ENCODE measurements around the gene CD6.

Gene CD6

GRCh38 chr11:60992842-60993409, 21.4 kb downstream of the CD6 start:
- DNase-seq (ENCODE audit: low read depth, low spot score) = no peak
- Histone ChIP-seq H3K27me3 (ENCODE audit: insufficient read depth, insufficient read length) (no peaks in the 10 kb centered on the region), H3K9me3 (ENCODE audit: insufficient read depth, low read length) (no peaks in the 10 kb centered on the region), H3K36me3 (ENCODE audit: insufficient read depth, insufficient read length, low read length) (no peaks in the 10 kb centered on the region), H3K4me3 (ENCODE audit: insufficient read length, low read depth) (no peak overlapping the region), H3K4me1 (ENCODE audit: insufficient read depth, insufficient read length) (peaks cover 4% of the 10 kb centered on the region), H3K9ac (ENCODE audit: insufficient read length, low read depth) (no peak overlapping the region)
- no peak for TF ChIP-seq ZNF274 (IDR thresholded peaks at IDR 0.05; ENCODE audit: low read depth, low read length)
- no peak for TF ChIP-seq YY1 (IDR thresholded peaks at IDR 0.05; ENCODE audit: insufficient read depth, insufficient read length)
- TF ChIP-seq SUZ12 (IDR thresholded peaks at IDR 0.05; ENCODE audit: extremely low read depth, insufficient read depth, insufficient read length) = no peak

GRCh38 chr11:60993615-60994014, 22.1 kb downstream of the CD6 start:
- H3K36me3 ChIP-seq (ENCODE audit: insufficient read depth, insufficient read length, low read length) = no peaks in the 10 kb centered on the region
- H3K9ac ChIP-seq (ENCODE audit: insufficient read length, low read depth) = no peak overlapping the region
- H3K4me1 ChIP-seq (ENCODE audit: insufficient read depth, insufficient read length) = peaks cover 4% of the 10 kb centered on the region
- no peaks in the 10 kb centered on the region for H3K9me3 ChIP-seq (ENCODE audit: insufficient read depth, low read length)
- H3K4me3 ChIP-seq (ENCODE audit: insufficient read length, low read depth) = no peak overlapping the region
- no peaks in the 10 kb centered on the region for H3K27me3 ChIP-seq (ENCODE audit: insufficient read depth, insufficient read length)
- no peak for TF ChIP-seq YY1 (IDR thresholded peaks at IDR 0.05; ENCODE audit: insufficient read depth, insufficient read length)
- TF ChIP-seq ZNF274 (IDR thresholded peaks at IDR 0.05; ENCODE audit: low read depth, low read length) = no peak
- TF ChIP-seq SUZ12 (IDR thresholded peaks at IDR 0.05; ENCODE audit: extremely low read depth, insufficient read depth, insufficient read length) = no peak
- no peak for DNase-seq (ENCODE audit: low read depth, low spot score)

- DNase-seq (ENCODE audit: low read depth, low spot score) = no peak
- no peaks in the 10 kb centered on the region for H3K27me3 ChIP-seq (ENCODE audit: insufficient read depth, insufficient read length)
- H3K4me1 ChIP-seq (ENCODE audit: insufficient read depth, insufficient read length) = peaks cover 4% of the 10 kb centered on the region
Measured at GRCh38 chr11:60994541-60995080, 23.1 kb downstream of the CD6 start.

GRCh38 chr11:60995798-60996197, 24.3 kb downstream of the CD6 start:
- Histone ChIP-seq H3K9ac (ENCODE audit: insufficient read length, low read depth) (no peak overlapping the region), H3K9me3 (ENCODE audit: insufficient read depth, low read length) (no peaks in the 10 kb centered on the region), H3K4me1 (ENCODE audit: insufficient read depth, insufficient read length) (peaks cover 4% of the 10 kb centered on the region), H3K36me3 (ENCODE audit: insufficient read depth, insufficient read length, low read length) (no peaks in the 10 kb centered on the region), H3K4me3 (ENCODE audit: insufficient read length, low read depth) (no peak overlapping the region), H3K27me3 (ENCODE audit: insufficient read depth, insufficient read length) (no peaks in the 10 kb centered on the region)
- DNase-seq (ENCODE audit: low read depth, low spot score) = no peak
- TF ChIP-seq ZNF274 (IDR thresholded peaks at IDR 0.05; ENCODE audit: low read depth, low read length) = no peak
- TF ChIP-seq YY1 (IDR thresholded peaks at IDR 0.05; ENCODE audit: insufficient read depth, insufficient read length) = no peak
- TF ChIP-seq SUZ12 (IDR thresholded peaks at IDR 0.05; ENCODE audit: extremely low read depth, insufficient read depth, insufficient read length) = no peak

More at GRCh38 chr11:60994541-60995080, 23.1 kb downstream of the CD6 start:
- Histone ChIP-seq H3K36me3 (ENCODE audit: insufficient read depth, insufficient read length, low read length) (no peaks in the 10 kb centered on the region), H3K4me3 (ENCODE audit: insufficient read length, low read depth) (no peak overlapping the region), H3K9me3 (ENCODE audit: insufficient read depth, low read length) (no peaks in the 10 kb centered on the region), H3K9ac (ENCODE audit: insufficient read length, low read depth) (no peak overlapping the region)
- TF ChIP-seq YY1 (IDR thresholded peaks at IDR 0.05; ENCODE audit: insufficient read depth, insufficient read length) (no peak), SUZ12 (IDR thresholded peaks at IDR 0.05; ENCODE audit: extremely low read depth, insufficient read depth, insufficient read length) (no peak), ZNF274 (IDR thresholded peaks at IDR 0.05; ENCODE audit: low read depth, low read length) (no peak)

- H3K4me1 ChIP-seq (ENCODE audit: insufficient read depth, insufficient read length) = peaks cover 4% of the 10 kb centered on the region
- DNase-seq (ENCODE audit: low read depth, low spot score) = no peak
- H3K27me3 ChIP-seq (ENCODE audit: insufficient read depth, insufficient read length) = no peaks in the 10 kb centered on the region
- H3K9me3 ChIP-seq (ENCODE audit: insufficient read depth, low read length) = no peaks in the 10 kb centered on the region
- H3K9ac ChIP-seq (ENCODE audit: insufficient read length, low read depth) = no peak overlapping the region
- no peak for TF ChIP-seq YY1 (IDR thresholded peaks at IDR 0.05; ENCODE audit: insufficient read depth, insufficient read length)
- no peak for TF ChIP-seq ZNF274 (IDR thresholded peaks at IDR 0.05; ENCODE audit: low read depth, low read length)
- no peak for TF ChIP-seq SUZ12 (IDR thresholded peaks at IDR 0.05; ENCODE audit: extremely low read depth, insufficient read depth, insufficient read length)
- no peak overlapping the region for H3K4me3 ChIP-seq (ENCODE audit: insufficient read length, low read depth)
- H3K36me3 ChIP-seq (ENCODE audit: insufficient read depth, insufficient read length, low read length) = no peaks in the 10 kb centered on the region
Measured at GRCh38 chr11:60996381-60997138, 25.1 kb downstream of the CD6 start.

- peaks cover 10% of the 10 kb centered on the region for H3K4me1 ChIP-seq (ENCODE audit: insufficient read depth, insufficient read length)
- no peak overlapping the region for H3K4me3 ChIP-seq (ENCODE audit: insufficient read length, low read depth)
- no peaks in the 10 kb centered on the region for H3K27me3 ChIP-seq (ENCODE audit: insufficient read depth, insufficient read length)
- DNase-seq (ENCODE audit: low read depth, low spot score) = no peak
- TF ChIP-seq SUZ12 (IDR thresholded peaks at IDR 0.05; ENCODE audit: extremely low read depth, insufficient read depth, insufficient read length) (no peak), ZNF274 (IDR thresholded peaks at IDR 0.05; ENCODE audit: low read depth, low read length) (no peak), YY1 (IDR thresholded peaks at IDR 0.05; ENCODE audit: insufficient read depth, insufficient read length) (no peak)
- H3K9me3 ChIP-seq (ENCODE audit: insufficient read depth, low read length) = no peaks in the 10 kb centered on the region
- no peak overlapping the region for H3K9ac ChIP-seq (ENCODE audit: insufficient read length, low read depth)
- H3K36me3 ChIP-seq (ENCODE audit: insufficient read depth, insufficient read length, low read length) = no peaks in the 10 kb centered on the region
Measured at GRCh38 chr11:61000426-61000825, 28.9 kb downstream of the CD6 start.

- TF ChIP-seq SUZ12 (IDR thresholded peaks at IDR 0.05; ENCODE audit: extremely low read depth, insufficient read depth, insufficient read length) = no peak
- TF ChIP-seq YY1 (IDR thresholded peaks at IDR 0.05; ENCODE audit: insufficient read depth, insufficient read length) = no peak
- TF ChIP-seq ZNF274 (IDR thresholded peaks at IDR 0.05; ENCODE audit: low read depth, low read length) = no peak
- no peak for DNase-seq (ENCODE audit: low read depth, low spot score)
- no peaks in the 10 kb centered on the region for H3K36me3 ChIP-seq (ENCODE audit: insufficient read depth, insufficient read length, low read length)
- peaks cover 16% of the 10 kb centered on the region for H3K4me1 ChIP-seq (ENCODE audit: insufficient read depth, insufficient read length)
- peaks cover 12% of the 10 kb centered on the region for H3K27me3 ChIP-seq (ENCODE audit: insufficient read depth, insufficient read length)
- no peaks in the 10 kb centered on the region for H3K9me3 ChIP-seq (ENCODE audit: insufficient read depth, low read length)
- no peak overlapping the region for H3K4me3 ChIP-seq (ENCODE audit: insufficient read length, low read depth)
- no peak overlapping the region for H3K9ac ChIP-seq (ENCODE audit: insufficient read length, low read depth)
Measured at GRCh38 chr11:61001931-61002330, 30.5 kb downstream of the CD6 start.
